VCaP (cell line): ENCODE data around the gene USH2A.
A peak's percentile ranks its signal among the peaks of the same experiment; 100 is the strongest.

Source experiments
- H3K27ac ChIP-seq: fragments of 450-650 bp; 2 replicates; pipeline ENCODE4 v1.5.1; 2017
- TF ChIP-seq, protein P1 (sequence below): fragments of 450-650 bp; conservative IDR thresholded peaks from 2 replicates; pipeline ENCODE4 v1.5.1; 2017; ENCODE audit warnings: mild to moderate bottlenecking, moderate library complexity

The USH2A gene

GRCh38 chr1:215963621-215964020 lies 459.6 kb downstream of the USH2A start:
- TF ChIP-seq, protein P1, sequence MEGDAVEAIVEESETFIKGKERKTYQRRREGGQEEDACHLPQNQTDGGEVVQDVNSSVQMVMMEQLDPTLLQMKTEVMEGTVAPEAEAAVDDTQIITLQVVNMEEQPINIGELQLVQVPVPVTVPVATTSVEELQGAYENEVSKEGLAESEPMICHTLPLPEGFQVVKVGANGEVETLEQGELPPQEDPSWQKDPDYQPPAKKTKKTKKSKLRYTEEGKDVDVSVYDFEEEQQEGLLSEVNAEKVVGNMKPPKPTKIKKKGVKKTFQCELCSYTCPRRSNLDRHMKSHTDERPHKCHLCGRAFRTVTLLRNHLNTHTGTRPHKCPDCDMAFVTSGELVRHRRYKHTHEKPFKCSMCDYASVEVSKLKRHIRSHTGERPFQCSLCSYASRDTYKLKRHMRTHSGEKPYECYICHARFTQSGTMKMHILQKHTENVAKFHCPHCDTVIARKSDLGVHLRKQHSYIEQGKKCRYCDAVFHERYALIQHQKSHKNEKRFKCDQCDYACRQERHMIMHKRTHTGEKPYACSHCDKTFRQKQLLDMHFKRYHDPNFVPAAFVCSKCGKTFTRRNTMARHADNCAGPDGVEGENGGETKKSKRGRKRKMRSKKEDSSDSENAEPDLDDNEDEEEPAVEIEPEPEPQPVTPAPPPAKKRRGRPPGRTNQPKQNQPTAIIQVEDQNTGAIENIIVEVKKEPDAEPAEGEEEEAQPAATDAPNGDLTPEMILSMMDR, result no peak
- H3K27ac ChIP-seq, result no peak overlapping the region

DNA sequence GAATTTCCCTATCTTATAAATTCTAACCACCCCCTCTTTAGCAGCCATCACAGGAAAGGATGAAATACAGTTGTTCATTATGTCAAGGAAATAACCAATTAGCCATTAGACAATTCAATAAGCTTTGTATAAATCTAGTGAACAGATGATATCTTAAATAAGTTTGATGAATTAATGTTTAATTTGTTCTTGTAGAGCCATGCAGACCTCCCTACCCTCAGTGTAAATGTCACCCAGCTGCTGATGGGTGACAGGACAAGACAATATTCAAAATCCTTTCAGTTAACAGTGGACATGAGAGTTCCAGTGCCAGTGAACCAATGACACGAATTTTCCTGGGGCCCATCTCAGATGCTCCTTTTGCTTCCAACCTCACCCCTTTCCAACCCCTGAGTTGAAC lies 460.2 kb downstream of the USH2A start:
- TF ChIP-seq, protein P1, result no peak
- no peak overlapping the region for H3K27ac ChIP-seq

DNA sequence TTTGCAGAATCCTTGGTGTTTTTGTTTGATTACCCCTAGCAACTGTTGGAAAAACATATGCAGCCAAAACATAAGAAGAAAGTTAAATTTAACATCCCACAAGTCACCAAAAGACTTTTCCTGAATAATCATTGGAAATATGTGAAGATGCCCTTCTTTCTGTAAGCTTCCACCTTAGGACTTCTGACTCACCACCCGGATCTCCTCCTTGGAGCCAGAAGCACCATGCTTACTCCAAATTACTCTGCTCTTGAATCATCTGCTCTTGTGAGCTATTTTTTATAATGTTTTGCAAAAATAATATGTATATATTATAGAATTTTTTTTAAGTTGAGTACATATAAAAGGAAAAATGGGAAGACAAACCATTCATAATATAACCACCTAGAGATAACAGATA lies 464.4 kb downstream of the USH2A start:
- TF ChIP-seq, protein P1, result no peak
- H3K27ac ChIP-seq, result no peak overlapping the region

DNA sequence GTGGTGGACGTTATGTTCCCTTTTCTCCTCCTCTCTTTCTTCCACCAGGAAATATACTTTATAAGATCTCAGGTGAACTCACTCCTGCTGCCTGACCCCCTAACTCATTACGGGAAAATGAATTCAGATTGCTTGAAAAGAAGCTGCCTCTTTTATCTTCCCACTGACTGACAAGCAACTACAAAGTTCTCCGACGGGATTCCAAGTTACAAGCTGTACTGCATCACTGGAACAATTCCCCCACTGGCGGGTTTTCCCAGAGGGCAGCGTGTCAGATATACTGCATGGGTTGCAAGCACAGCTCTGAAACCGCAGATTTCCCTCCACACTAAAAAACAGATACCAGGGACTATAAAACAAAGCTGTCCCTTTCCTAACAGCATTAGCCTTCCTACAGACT lies 465.6 kb downstream of the USH2A start:
- TF ChIP-seq, protein P1, result no peak
- no peak overlapping the region for H3K27ac ChIP-seq

DNA sequence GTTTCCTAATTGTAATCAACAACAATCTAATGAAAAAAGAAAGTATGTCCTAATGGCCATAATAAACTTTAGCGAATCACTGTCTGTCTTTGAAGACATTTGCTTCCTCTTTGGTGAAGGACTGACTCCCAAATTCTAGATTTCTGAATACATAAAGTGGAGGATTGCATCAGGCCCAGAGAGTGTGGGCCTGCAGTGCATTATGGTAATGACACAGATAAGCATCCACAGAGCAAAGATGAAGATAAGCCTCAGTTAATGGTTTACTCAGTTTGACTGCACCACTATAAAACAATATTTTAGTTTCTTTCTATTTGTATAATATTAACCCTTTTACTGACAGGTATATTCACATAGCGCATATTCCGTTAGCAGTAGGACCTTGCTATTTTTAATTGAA lies 490.7 kb downstream of the USH2A start:
- H3K27ac ChIP-seq, result peak overlapping the region; percentile 75
- TF ChIP-seq, protein P1, result no peak

DNA sequence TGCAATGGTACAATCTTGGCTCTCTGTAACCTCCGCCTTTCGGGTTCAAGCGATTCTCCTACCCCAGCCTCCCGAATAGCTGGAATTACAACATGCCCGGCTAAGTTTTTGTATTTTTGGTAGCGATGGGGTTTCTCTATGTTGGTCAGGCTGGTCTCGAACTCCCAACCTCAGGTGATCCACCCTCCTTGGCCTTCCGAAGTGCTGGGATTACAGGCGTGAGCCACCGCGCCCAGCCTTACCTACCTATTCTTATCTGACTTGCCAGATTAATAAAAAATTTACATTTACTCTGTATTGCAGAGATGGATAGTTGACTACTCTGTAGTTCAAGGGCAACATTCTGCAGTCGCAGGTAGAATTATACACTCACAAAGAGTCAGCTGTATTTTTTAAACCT lies 496.6 kb downstream of the USH2A start:
- H3K27ac ChIP-seq, result no peak overlapping the region
- TF ChIP-seq, protein P1, result no peak

DNA sequence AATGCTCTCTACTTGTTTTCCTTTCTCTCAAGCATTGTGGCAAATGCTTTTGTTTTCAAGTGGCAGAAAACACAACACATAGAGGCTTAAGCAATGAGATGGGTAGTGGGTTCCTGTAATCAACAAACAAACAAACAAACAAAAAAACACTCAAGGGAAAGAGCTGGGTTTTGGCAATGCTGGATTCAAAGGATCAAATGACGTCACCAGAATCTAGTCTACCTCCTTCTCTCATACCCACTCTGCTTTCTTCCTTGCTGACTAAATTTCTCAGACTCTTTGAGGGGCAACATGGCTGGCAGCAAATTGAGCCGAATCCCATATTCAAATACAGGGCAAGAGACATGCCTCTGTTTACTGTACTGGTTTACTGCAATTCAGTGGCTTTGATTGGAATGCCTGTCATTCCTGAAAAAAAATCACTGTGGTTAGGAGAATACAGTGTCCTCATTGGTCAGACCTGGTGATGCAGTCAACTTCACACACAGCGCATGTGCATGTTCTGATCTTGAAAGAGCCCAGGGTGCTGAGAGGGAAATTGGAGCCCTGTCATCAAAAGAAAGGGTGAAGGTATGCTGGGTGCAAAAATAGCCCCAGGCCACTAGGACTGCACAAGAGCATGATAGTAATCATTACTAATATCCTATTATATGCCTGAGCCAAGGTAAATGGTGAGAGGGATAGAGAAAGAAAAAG lies 500.0 kb downstream of the USH2A start:
- TF ChIP-seq, protein P1, result no peak
- H3K27ac ChIP-seq, result no peak overlapping the region
